ENCODE data around the gene RNF182.

Gene RNF182

DNA sequence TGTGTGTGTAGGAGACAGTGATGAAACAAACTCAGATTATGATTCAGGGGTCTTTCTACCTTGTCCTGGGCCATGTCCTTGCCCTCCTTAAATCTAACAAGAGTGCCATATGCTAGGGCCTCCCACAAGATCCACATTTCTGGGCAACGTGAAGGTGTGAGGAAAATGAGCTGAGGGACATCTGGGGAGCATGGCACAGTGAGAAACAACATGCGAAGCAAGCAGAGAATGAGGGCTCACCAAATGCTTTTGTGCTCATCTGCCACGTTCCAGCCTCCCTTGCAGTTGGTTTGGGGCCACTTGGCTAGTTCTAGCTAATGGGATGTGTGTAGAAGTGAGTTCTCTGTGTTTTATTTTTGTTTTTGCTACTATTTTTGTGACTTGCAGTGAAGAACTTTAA, 21.4 kb upstream of the RNF182 start:
- WGBS, 2 experiments (ENCODE audit: insufficient coverage in 2 of 2): 38 to 81% methylated on average over 2 to 3 of the region's 3 CpGs
- Histone ChIP-seq H3K9me3 (ENCODE audit: control insufficient read depth, low read length) (no peaks in the 10 kb centered on the region), H3K4me1 (ENCODE audit: control insufficient read depth, insufficient read depth, low read length, poor library complexity, severe bottlenecking) (no peaks in the 10 kb centered on the region), H3K27ac (ENCODE audit: low read depth, low read length, severe bottlenecking) (no peak overlapping the region), H3K36me3 (ENCODE audit: control insufficient read depth, insufficient read depth, low read length) (no peaks in the 10 kb centered on the region), H3K4me3 (ENCODE audit: extremely low read depth, insufficient read depth, low read length, poor library complexity, severe bottlenecking) (no peak overlapping the region)

DNA sequence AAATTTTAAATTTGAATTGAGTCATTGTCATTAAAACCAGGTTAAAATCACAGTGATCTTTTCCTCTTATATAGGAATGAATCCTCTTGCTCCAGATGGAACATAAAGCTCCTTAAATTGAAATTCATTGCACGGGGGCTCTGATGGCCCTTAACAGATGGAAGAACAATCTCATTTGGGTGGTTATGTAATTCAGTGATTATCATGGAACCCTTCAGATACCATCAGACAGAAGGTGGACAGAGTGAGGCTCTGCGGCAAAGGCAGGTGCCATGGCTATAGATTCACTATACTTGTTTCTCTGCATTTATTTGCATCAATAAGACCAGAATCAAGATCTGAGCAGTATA, 17.8 kb upstream of the RNF182 start:
- Histone ChIP-seq H3K36me3 (ENCODE audit: control insufficient read depth, insufficient read depth, low read length) (no peaks in the 10 kb centered on the region), H3K4me3 (ENCODE audit: extremely low read depth, insufficient read depth, low read length, poor library complexity, severe bottlenecking) (no peak overlapping the region), H3K4me1 (ENCODE audit: control insufficient read depth, insufficient read depth, low read length, poor library complexity, severe bottlenecking) (peaks cover 3% of the 10 kb centered on the region), H3K9me3 (ENCODE audit: control insufficient read depth, low read length) (no peaks in the 10 kb centered on the region), H3K27ac (ENCODE audit: low read depth, low read length, severe bottlenecking) (no peak overlapping the region)
- WGBS, 2 experiments (ENCODE audit: insufficient coverage in 2 of 2): 67% methylated on average over 1 of the region's 2 CpGs; no CpG with 5 or more reads in 1 of the 2 experiments

DNA sequence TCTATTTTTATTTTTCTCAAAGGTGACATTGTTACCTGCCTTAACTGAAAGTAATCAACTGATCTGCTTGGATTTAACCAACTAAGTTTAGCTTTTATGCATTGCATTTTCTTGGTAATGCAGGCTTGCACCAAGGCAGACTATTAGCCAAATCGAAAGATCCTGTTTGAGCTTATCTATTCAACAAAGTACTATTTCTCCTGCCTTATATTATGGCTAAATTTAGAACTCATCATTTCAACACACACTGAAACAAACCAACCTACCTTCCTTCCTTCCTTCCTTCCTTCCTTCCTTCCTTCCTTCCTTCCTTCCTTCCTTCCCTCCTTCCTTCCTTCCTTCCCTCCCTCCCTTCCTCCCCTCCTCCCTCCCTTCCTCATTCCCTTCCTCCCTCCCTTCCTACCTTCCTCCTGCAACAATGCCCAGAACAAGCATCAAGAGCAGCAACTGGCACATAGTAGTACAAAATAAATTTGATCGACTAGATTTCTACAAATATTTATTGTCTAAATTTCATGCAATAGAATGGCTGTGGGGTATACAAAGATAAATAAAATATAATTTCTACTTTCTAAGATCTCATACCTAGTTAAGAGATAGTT, 17.0 kb upstream of the RNF182 start:
- Histone ChIP-seq H3K9me3 (ENCODE audit: control insufficient read depth, low read length) (no peaks in the 10 kb centered on the region), H3K4me3 (ENCODE audit: extremely low read depth, insufficient read depth, low read length, poor library complexity, severe bottlenecking) (no peak overlapping the region), H3K4me1 (ENCODE audit: control insufficient read depth, insufficient read depth, low read length, poor library complexity, severe bottlenecking) (peaks cover 7% of the 10 kb centered on the region), H3K27ac (ENCODE audit: low read depth, low read length, severe bottlenecking) (no peak overlapping the region), H3K36me3 (ENCODE audit: control insufficient read depth, insufficient read depth, low read length) (no peaks in the 10 kb centered on the region)
- 86 to 91% methylated on average over 1 of the region's 2 CpGs for whole genome bisulfite sequencing, 2 experiments (ENCODE audit: insufficient coverage in 2 of 2)

DNA sequence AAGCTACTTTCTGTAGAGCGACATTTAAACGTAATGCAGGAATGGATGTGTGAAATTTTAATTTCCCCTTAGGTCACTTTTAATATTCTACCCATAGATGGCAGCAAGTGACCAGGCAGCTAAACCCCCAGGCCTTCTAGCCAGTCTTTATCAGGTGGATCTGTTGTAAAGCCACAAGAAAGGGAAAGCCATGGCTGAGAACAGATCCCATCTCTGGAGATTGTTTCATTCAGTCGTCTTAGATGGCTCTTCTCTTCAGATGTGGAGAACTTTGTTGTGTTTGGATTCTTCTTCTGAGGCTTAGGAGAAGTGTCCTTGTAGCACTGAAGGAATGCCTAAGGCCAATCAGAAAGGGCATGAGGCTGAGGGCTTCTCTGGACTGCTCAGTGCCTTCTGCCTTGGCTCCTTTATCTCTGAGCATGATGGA, 15.8 kb upstream of the RNF182 start:
- Histone ChIP-seq H3K4me3 (ENCODE audit: extremely low read depth, insufficient read depth, low read length, poor library complexity, severe bottlenecking) (no peak overlapping the region), H3K4me1 (ENCODE audit: control insufficient read depth, insufficient read depth, low read length, poor library complexity, severe bottlenecking) (peaks cover 16% of the 10 kb centered on the region), H3K27ac (ENCODE audit: low read depth, low read length, severe bottlenecking) (no peak overlapping the region), H3K36me3 (ENCODE audit: control insufficient read depth, insufficient read depth, low read length) (no peaks in the 10 kb centered on the region), H3K9me3 (ENCODE audit: control insufficient read depth, low read length) (no peaks in the 10 kb centered on the region)
- 0 to 10% methylated on average over 1 of the region's 3 CpGs for WGBS, 2 experiments (ENCODE audit: insufficient coverage in 2 of 2)

DNA sequence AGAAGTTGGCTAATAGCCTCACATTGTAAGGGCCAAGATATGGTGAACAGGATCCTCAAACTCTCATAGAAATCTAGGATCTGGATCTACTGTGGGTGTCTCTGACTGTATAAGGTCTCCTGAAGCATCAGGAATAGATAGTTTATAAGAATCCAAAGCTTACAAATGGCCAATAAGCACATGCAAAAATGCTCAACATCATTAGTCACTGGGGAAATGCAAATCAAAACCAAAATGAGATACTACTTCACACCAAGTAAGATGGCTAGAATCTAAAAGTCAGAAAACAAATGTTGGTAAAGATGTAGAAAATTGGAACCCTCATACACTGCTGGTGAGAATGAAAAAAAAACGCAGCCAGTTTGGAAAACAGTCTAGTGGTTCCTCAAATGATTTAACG, 14.3 kb upstream of the RNF182 start:
- Histone ChIP-seq H3K4me1 (ENCODE audit: control insufficient read depth, insufficient read depth, low read length, poor library complexity, severe bottlenecking) (peaks cover 23% of the 10 kb centered on the region), H3K9me3 (ENCODE audit: control insufficient read depth, low read length) (no peaks in the 10 kb centered on the region), H3K27ac (ENCODE audit: low read depth, low read length, severe bottlenecking) (no peak overlapping the region), H3K4me3 (ENCODE audit: extremely low read depth, insufficient read depth, low read length, poor library complexity, severe bottlenecking) (no peak overlapping the region), H3K36me3 (ENCODE audit: control insufficient read depth, insufficient read depth, low read length) (no peaks in the 10 kb centered on the region)
- WGBS, 2 experiments (ENCODE audit: insufficient coverage in 2 of 2): 95 to 100% methylated on average over 1 to 2 of the region's 2 CpGs

DNA sequence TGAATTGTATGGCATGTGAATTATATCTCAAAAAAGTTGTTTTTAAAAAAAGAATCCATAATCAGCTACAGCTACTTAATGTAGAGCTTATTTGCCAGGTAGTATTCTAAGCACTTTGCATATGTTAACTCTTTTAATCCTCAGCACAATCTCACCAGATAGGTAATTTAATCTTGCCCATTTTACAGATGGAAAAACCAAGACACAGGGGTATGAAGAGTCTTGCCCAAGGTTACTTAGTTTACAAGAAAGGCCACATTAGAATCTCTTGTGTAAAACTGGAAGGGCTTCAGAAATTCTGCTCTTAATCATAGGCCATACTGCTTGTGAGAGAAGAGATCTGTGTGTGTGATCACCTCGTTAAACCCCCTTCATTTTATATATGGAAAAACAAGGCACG, 13.4 kb upstream of the RNF182 start:
- no peak overlapping the region for H3K4me3 ChIP-seq (ENCODE audit: extremely low read depth, insufficient read depth, low read length, poor library complexity, severe bottlenecking)
- WGBS, 2 experiments (ENCODE audit: insufficient coverage in 2 of 2): no CpG with 5 or more reads among the region's 2 CpGs

DNA sequence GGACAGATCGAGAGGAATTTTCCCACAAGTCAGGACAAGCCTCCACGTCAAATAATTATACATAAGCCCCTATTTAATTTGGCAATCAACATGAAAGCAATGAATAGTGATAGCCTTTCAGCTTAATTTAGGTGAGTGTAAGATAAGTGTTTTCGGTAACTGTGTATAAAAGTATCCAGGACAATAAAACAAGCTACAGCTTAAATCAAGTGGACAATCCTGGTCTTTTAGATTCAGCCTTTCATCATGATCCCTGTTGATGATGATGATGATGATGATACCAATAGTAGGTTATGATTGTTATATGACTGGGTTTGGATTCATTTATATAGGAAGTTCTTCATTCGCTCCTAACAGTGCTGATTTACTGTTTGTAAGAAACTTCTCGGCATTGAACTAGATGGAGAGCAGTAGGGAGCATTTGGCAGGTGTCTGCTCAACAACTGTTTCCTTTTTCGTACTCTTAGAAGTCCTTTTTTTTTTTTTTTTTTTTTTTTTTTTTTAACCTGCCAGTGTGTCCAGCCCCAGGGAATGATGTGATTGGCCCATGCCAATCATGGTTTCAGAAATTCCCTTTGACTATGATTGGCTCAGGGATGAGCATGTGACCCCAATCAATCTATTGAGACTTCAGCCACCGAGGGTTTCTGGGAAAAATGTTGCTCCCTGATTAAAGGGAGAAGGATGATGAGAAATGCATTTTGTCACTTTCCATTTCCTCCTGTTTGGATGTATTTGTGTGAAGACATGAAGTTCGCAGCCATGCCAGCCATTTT, 11.3 kb upstream of the RNF182 start:
- Histone ChIP-seq H3K9me3 (ENCODE audit: control insufficient read depth, low read length) (no peaks in the 10 kb centered on the region), H3K4me3 (ENCODE audit: extremely low read depth, insufficient read depth, low read length, poor library complexity, severe bottlenecking) (no peak overlapping the region), H3K36me3 (ENCODE audit: control insufficient read depth, insufficient read depth, low read length) (no peaks in the 10 kb centered on the region), H3K27ac (ENCODE audit: low read depth, low read length, severe bottlenecking) (no peak overlapping the region), H3K4me1 (ENCODE audit: control insufficient read depth, insufficient read depth, low read length, poor library complexity, severe bottlenecking) (peaks cover 23% of the 10 kb centered on the region)
- 83 to 100% methylated on average over 4 to 5 of the region's 8 CpGs for WGBS, 2 experiments (ENCODE audit: insufficient coverage in 2 of 2)

More for the DNA sequence above, 13.4 kb upstream of the RNF182 start:
- Histone ChIP-seq H3K27ac (ENCODE audit: low read depth, low read length, severe bottlenecking) (no peak overlapping the region), H3K4me1 (ENCODE audit: control insufficient read depth, insufficient read depth, low read length, poor library complexity, severe bottlenecking) (peaks cover 23% of the 10 kb centered on the region), H3K36me3 (ENCODE audit: control insufficient read depth, insufficient read depth, low read length) (no peaks in the 10 kb centered on the region), H3K9me3 (ENCODE audit: control insufficient read depth, low read length) (no peaks in the 10 kb centered on the region)

DNA sequence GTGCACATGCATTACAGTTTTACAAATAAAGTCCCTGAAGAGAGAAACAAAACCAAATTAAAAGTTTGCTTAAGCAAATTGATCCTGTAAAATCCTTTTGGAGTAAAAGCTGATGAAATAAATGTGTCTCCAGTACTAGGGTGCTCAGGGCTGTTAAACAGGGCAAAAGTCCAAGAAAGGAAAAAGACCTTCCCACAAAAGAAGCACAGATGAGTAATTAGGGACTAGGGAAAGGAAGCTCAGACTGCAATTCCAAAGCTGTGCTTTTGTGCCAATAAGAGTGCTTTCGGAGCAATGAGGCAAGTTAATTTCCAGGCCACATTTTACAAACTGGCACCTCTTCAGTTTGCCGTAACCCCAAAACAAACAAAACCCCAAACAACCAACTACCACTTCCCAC, 10.4 kb upstream of the RNF182 start:
- no peak overlapping the region for H3K27ac ChIP-seq (ENCODE audit: low read depth, low read length, severe bottlenecking)
- no peak overlapping the region for H3K4me3 ChIP-seq (ENCODE audit: extremely low read depth, insufficient read depth, low read length, poor library complexity, severe bottlenecking)
- peaks cover 20% of the 10 kb centered on the region for H3K4me1 ChIP-seq (ENCODE audit: control insufficient read depth, insufficient read depth, low read length, poor library complexity, severe bottlenecking)
- no peaks in the 10 kb centered on the region for H3K9me3 ChIP-seq (ENCODE audit: control insufficient read depth, low read length)
- 25 to 60% methylated on average over 1 of the region's 2 CpGs for WGBS, 2 experiments (ENCODE audit: insufficient coverage in 2 of 2)
- no peaks in the 10 kb centered on the region for H3K36me3 ChIP-seq (ENCODE audit: control insufficient read depth, insufficient read depth, low read length)

DNA sequence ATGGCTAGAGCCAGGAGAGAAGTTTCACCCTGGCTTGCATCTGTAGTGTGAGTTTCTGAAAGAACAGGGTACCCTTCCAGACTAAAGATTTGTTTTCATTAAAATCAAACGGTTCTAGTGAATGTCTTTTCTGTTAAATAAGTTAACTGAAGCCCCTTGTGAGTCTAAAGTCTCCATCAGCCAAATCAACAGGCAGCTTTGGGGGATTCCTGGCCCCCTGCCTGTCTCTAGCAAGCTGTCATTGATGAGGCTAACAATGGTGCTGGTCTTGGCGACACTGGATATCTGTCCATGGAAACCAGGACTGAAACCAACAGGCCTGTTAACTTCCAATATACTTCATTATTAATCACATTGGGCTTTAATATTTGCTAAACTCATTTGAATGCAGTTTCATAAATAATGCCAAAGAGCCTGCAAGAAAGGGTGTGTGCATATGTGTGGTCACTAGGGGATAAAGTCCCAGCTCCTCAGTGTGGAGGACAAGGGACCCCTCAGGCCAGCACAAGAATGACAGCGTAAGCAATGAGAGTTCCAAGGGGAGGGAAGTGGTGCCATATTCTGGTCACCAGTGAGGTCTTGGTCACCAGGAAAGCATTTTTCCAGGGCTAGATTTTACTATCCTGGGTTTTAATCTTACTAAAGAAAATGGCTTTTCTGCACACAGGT, 9.1 kb upstream of the RNF182 start:
- 92 to 100% methylated on average over 1 of the region's 3 CpGs for WGBS, 2 experiments (ENCODE audit: insufficient coverage in 2 of 2)
- no peak overlapping the region for H3K27ac ChIP-seq (ENCODE audit: low read depth, low read length, severe bottlenecking)
- no peaks in the 10 kb centered on the region for H3K9me3 ChIP-seq (ENCODE audit: control insufficient read depth, low read length)
- H3K4me1 ChIP-seq (ENCODE audit: control insufficient read depth, insufficient read depth, low read length, poor library complexity, severe bottlenecking): peaks cover 20% of the 10 kb centered on the region
- H3K36me3 ChIP-seq (ENCODE audit: control insufficient read depth, insufficient read depth, low read length): no peaks in the 10 kb centered on the region
- H3K4me3 ChIP-seq (ENCODE audit: extremely low read depth, insufficient read depth, low read length, poor library complexity, severe bottlenecking): no peak overlapping the region

DNA sequence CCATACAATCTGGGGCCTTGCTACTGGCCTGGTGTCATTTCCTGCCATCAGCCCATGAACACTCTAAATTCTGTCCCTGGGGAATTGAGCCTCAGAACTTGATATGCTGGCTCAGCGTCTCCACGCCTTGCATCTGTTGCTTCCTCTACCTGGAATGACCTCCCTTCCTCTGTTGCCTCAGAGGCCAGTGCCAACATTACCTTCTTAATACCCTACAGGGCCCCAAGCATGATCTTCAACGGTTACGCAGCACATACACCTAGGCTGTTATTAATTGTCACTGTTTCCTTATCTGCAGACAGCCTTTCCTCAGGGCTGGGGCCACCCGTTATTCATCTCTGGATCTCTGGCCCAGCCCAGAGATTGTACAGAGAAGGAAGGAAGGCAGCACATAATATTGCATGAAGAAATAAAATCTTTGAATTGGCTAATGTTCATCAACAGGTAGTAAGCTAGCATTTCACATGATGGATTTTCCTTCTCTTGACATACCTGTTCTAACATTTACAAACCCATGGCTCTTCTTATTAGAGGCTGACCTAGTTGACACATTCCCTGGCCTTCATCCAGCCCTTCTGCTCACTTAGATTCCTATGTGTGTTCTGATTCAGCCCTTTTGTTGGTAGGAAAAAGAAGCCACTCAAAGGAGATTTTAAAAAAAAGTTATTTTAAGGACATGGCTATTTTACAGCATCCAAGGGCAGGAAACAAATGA, 8.4 kb upstream of the RNF182 start:
- Histone ChIP-seq H3K9me3 (ENCODE audit: control insufficient read depth, low read length) (no peaks in the 10 kb centered on the region), H3K4me3 (ENCODE audit: extremely low read depth, insufficient read depth, low read length, poor library complexity, severe bottlenecking) (no peak overlapping the region), H3K36me3 (ENCODE audit: control insufficient read depth, insufficient read depth, low read length) (no peaks in the 10 kb centered on the region), H3K27ac (ENCODE audit: low read depth, low read length, severe bottlenecking) (no peak overlapping the region), H3K4me1 (ENCODE audit: control insufficient read depth, insufficient read depth, low read length, poor library complexity, severe bottlenecking) (peaks cover 20% of the 10 kb centered on the region)
- 94 to 100% methylated on average over 4 of the region's 5 CpGs for WGBS, 2 experiments (ENCODE audit: insufficient coverage in 2 of 2)
